HFFc6 (cell line): ENCODE data around the gene ZNF527. TPM values are rescaled to one million over a fixed set of nuclear protein-coding genes. Genes with fewer than 3 reads are reported as not detected.
A peak's percentile ranks its signal among the peaks of the same experiment; 100 is the strongest.

Experiments used
- DNase-seq: peaks from one replicate; pipeline ENCODE4 v3.0.0-alpha.2; 2018
- H3K27ac Mint-ChIP-seq: 2 replicates; pipeline ENCODE4 v1.8.0; 2020; ENCODE audit warnings: mild to moderate bottlenecking, mixed read lengths
- H3K27me3 Mint-ChIP-seq: 2 replicates; pipeline ENCODE4 v1.8.0; 2021; ENCODE audit warnings: mild to moderate bottlenecking, moderate library complexity, mixed read lengths; ENCODE audit not compliant: insufficient read depth
- H3K36me3 Mint-ChIP-seq: 2 replicates; pipeline ENCODE4 v1.8.0; 2021; ENCODE audit warnings: low read depth, mixed read lengths
- H3K4me1 Mint-ChIP-seq: 2 replicates; pipeline ENCODE4 v1.8.0; 2020; ENCODE audit warnings: low read depth, mixed read lengths
- H3K4me3 Mint-ChIP-seq: 2 replicates; pipeline ENCODE4 v1.8.0; 2020; ENCODE audit warnings: mild to moderate bottlenecking, moderate library complexity, mixed read lengths
- H3K9me3 Mint-ChIP-seq: 2 replicates; pipeline ENCODE4 v1.8.0; 2020; ENCODE audit warnings: mild to moderate bottlenecking, mixed read lengths
- CTCF ChIP-seq: fragments of 200-600 bp; sonication (generic); IDR thresholded peaks from 2 replicates; pipeline ENCODE4 v1.5.0; 2021; ENCODE audit warnings: antibody characterized with exemption, mild to moderate bottlenecking
- total RNA-seq, 6 experiments: library from RNA; stranded (reverse); fragmentation: NEBNext Ultra II Directional; extraction: Animal tissue kit (Norgen Biotek cat#: 25700); gene quantifications; 2 replicates in 1 of 6; 3 replicates in 5 of 6; pipeline ENCODE4 v1.2.3, GENCODE V29; 2021

Gene ZNF527
- total RNA-seq, 6 experiments from 2014 or later, result 2.6 to 3.7 (median 3.0) TPM

- Mint-ChIP-seq H3K36me3 (peaks cover 77% of the 10 kb centered on the region), H3K27ac (no peak overlapping the region), H3K9me3 (peaks cover 18% of the 10 kb centered on the region), H3K27me3 (peaks cover 2% of the 10 kb centered on the region; the same call in 1 of the 2 replicates), H3K4me3 (no peak overlapping the region), H3K4me1 (no peaks in the 10 kb centered on the region)
- no peak for TF ChIP-seq CTCF
- no peak for DNase-seq
Measured at GRCh38 chr19:37342753-37343152, 28.1 kb upstream of the ZNF527 start.

DNA sequence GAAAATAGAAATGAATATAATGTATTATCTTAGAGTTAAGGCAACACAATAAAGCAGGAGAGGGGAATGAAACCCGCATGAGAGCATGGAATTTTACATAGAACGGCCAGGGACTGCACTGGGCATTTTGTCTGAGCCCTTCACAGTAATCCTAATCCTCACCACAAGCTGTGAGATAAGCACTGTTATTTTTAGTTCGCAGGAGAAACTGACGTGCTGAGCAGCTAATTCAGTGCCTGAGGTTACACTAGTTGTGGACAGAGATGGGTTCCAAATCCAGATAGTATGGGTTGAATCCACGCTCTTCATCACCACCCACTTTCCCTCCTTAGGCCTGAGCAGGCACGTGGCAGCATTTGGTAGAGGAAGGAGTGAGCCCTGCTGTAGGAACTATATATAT lies 24.8 kb upstream of the ZNF527 start:
- Mint-ChIP-seq H3K27ac (no peak overlapping the region), H3K9me3 (peaks cover 8% of the 10 kb centered on the region), H3K27me3 (0 out of 2 replicates have a peak, but pooled peaks cover 2% of the 10 kb centered on the region), H3K36me3 (peaks cover 74% of the 10 kb centered on the region), H3K4me1 (no peaks in the 10 kb centered on the region), H3K4me3 (no peak overlapping the region)
- no peak for DNase-seq
- no peak for TF ChIP-seq CTCF

DNA sequence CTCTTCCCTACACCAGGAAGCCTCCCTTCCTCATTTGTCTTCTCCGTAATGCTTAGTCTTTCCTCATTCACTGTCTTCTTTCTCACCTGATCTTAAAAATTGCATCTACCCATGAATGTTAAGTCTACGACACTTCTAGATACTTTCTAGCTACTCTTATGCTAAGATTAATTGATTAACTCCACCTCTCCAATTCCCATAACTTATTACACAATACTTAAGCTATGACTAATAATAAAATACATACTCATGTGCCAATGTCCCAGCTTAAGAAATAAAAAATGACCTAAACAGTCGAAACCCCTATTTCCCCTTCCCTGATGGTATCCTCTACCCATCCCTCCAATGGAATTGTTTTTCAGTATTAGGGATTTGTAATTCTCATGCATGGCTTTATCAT lies 22.8 kb upstream of the ZNF527 start:
- TF ChIP-seq CTCF, result no peak
- no peak overlapping the region for H3K4me3 Mint-ChIP-seq
- H3K9me3 Mint-ChIP-seq, result no peaks in the 10 kb centered on the region
- DNase-seq, result no peak
- no peak overlapping the region for H3K27ac Mint-ChIP-seq
- H3K36me3 Mint-ChIP-seq, result peaks cover 83% of the 10 kb centered on the region
- 0 out of 2 replicates have a peak, but pooled peaks cover 2% of the 10 kb centered on the region for H3K27me3 Mint-ChIP-seq
- H3K4me1 Mint-ChIP-seq, result no peaks in the 10 kb centered on the region

DNA sequence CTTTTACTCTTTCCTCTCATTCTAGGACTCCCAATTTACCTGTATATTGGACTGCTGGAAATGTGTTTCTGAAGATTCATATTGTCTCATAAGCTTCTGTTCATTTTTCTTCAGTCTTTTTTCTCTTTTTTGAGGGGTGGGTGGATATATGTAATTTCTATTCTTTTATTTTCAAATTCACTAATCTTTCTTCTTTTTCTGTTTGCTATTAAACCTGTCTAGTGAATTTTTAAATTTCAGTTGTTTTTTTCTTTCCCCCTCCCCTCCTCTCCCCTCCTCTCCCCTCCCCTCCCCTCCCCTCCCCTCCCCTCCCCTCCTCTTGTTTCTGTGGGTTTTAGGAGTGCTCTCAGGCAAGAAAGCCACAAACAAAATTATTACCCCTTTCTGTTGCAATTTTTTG lies 16.9 kb upstream of the ZNF527 start:
- no peak for TF ChIP-seq CTCF
- no peak overlapping the region for H3K27ac Mint-ChIP-seq
- peaks cover 83% of the 10 kb centered on the region for H3K36me3 Mint-ChIP-seq
- no peak overlapping the region for H3K4me3 Mint-ChIP-seq
- no peak for DNase-seq
- no peaks in the 10 kb centered on the region for H3K27me3 Mint-ChIP-seq
- peaks cover 11% of the 10 kb centered on the region for H3K9me3 Mint-ChIP-seq
- H3K4me1 Mint-ChIP-seq, result 0 out of 2 replicates have a peak, but pooled peaks cover 8% of the 10 kb centered on the region

GRCh38 chr19:37355901-37356300 lies 15.0 kb upstream of the ZNF527 start:
- Mint-ChIP-seq H3K36me3 (peaks cover 87% of the 10 kb centered on the region), H3K9me3 (peaks cover 17% of the 10 kb centered on the region), H3K4me1 (0 out of 2 replicates have a peak, but pooled peaks cover 8% of the 10 kb centered on the region), H3K27me3 (no peaks in the 10 kb centered on the region), H3K27ac (no peak overlapping the region), H3K4me3 (no peak overlapping the region)
- no peak for TF ChIP-seq CTCF
- no peak for DNase-seq

DNA sequence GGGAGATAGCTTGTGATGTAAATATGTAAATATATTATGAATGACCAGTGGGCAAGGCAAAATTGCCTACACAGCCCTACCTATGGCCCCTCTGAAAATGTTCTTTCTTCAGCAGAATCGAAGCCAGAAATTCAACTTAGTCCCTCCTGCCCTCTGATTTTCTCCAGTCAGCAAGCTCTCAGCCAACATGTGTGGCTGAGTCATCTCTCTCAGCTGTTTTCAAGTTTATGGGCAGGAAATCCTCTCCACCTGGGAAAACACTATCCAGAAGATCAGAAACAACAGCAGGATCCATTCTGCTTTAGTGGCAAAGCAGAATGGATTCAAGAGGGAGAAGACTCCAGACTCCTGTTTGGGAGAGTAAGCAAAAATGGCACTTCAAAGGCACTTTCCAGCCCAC lies 8.9 kb upstream of the ZNF527 start:
- Mint-ChIP-seq H3K36me3 (peaks cover 84% of the 10 kb centered on the region), H3K27me3 (peaks cover 4% of the 10 kb centered on the region), H3K9me3 (peaks cover 61% of the 10 kb centered on the region), H3K27ac (peak overlapping the region; percentile 44; the same call in 1 of the 2 replicates), H3K4me1 (peaks cover 8% of the 10 kb centered on the region; the same call in 1 of the 2 replicates), H3K4me3 (peak overlapping the region; percentile 16; the same call in 1 of the 2 replicates)
- no peak for TF ChIP-seq CTCF
- peak; percentile 4 for DNase-seq
